PC-3 (cell line): ENCODE data around the gene SLC13A3.

Experiments
- CTCF ChIP-seq: fragments of 300-600 bp; sonication (generic); conservative IDR thresholded peaks from 2 replicates; pipeline ENCODE4 v1.5.1; 2017; ENCODE audit warnings: antibody characterized with exemption, low read depth, mild to moderate bottlenecking, low read length
- EZH2 ChIP-seq: fragments of 300-600 bp; sonication (generic); IDR thresholded peaks from one replicate; pipeline ENCODE4 v1.6.1; 2017; ENCODE audit warnings: antibody characterized with exemption, mild to moderate bottlenecking, low read length; ENCODE audit not compliant: unreplicated experiment

GRCh38 chr20:46605181-46605580 lies 46.1 kb downstream of the SLC13A3 start:
- TF ChIP-seq CTCF (no peak), EZH2 (no peak)
